ENCODE data around the gene DONSON. TPM values are rescaled to one million over a fixed set of nuclear protein-coding genes. Genes with fewer than 3 reads are reported as not detected.

DONSON gene
- total RNA-seq, 4 donors from 2014 or later: 6.2 to 14.4 (median 7.0) TPM

DNA sequence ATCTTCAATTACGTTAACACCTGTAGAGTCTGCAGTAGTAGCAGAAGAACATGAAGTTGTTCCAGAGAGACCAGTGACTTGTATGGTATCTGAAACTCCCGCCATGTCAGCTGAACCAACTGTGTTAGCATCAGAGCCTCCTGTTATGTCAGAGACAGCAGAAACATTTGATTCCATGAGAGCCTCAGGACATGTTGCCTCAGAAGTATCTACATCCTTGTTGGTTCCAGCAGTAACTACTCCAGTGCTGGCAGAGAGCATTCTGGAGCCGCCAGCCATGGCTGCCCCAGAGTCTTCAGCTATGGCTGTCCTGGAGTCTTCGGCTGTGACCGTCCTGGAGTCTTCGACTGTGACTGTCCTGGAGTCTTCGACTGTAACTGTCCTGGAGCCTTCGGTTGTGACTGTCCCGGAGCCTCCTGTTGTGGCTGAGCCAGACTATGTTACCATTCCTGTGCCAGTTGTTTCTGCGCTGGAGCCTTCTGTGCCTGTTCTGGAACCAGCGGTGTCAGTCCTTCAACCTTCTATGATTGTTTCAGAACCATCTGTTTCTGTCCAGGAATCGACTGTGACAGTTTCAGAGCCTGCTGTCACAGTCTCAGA is 35.4 kb downstream of the DONSON start:
- intact Hi-C loops (cut with DNase I; ENCODE audit: low total_unique reads): no loop called here
- WGBS, 2 donors: 97 to 98% methylated on average over 11 to 12 of the region's 12 CpGs
- no peak for TF ChIP-seq CTCF (IDR thresholded peaks at IDR 0.05)
- TF ChIP-seq POLR2A (IDR thresholded peaks at IDR 0.05): no peak
- H3K4me3 ChIP-seq (ENCODE audit: low read depth, poor library complexity, severe bottlenecking): no peak overlapping the region
- no peak for DNase-seq (ENCODE audit: low spot score in 2 of 2)

GRCh38 chr21:33552093-33552998 is 36.1 kb downstream of the DONSON start:
- WGBS, 2 donors: 97 to 99% methylated on average over 24 of the region's 24 CpGs
- intact Hi-C loops (cut with DNase I; ENCODE audit: low total_unique reads): no loop called here
- no peak for DNase-seq (ENCODE audit: low spot score in 2 of 2)
- TF ChIP-seq CTCF (IDR thresholded peaks at IDR 0.05): no peak
- no peak for TF ChIP-seq POLR2A (IDR thresholded peaks at IDR 0.05)
- no peak overlapping the region for H3K4me3 ChIP-seq (ENCODE audit: low read depth, poor library complexity, severe bottlenecking)

DNA sequence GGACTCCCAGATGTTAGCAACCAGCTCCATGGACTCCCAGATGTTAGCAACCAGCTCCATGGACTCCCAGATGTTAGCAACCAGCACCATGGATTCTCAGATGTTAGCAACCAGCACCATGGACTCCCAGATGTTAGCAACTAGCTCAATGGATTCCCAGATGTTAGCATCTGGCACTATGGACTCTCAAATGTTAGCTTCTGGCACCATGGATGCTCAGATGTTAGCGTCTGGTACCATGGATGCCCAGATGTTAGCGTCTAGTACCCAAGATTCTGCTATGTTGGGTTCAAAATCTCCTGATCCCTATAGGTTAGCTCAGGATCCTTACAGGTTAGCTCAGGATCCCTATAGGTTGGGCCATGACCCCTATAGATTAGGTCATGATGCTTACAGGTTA is 36.8 kb downstream of the DONSON start:
- intact Hi-C loops (cut with DNase I; ENCODE audit: low total_unique reads): no loop called here
- H3K4me3 ChIP-seq (ENCODE audit: low read depth, poor library complexity, severe bottlenecking): no peak overlapping the region
- TF ChIP-seq POLR2A (IDR thresholded peaks at IDR 0.05) (no peak), CTCF (IDR thresholded peaks at IDR 0.05) (no peak)
- no peak for DNase-seq (ENCODE audit: low spot score in 2 of 2)
- 95 to 100% methylated on average over 1 to 2 of the region's 2 CpGs for WGBS, 2 donors

- WGBS, 2 donors: 95 to 97% methylated on average over 21 to 23 of the region's 23 CpGs
- intact Hi-C loops (cut with DNase I; ENCODE audit: low total_unique reads): no loop called here
- TF ChIP-seq POLR2A (IDR thresholded peaks at IDR 0.05) (no peak), CTCF (IDR thresholded peaks at IDR 0.05) (no peak)
- H3K4me3 ChIP-seq (ENCODE audit: low read depth, poor library complexity, severe bottlenecking): no peak overlapping the region
- DNase-seq (ENCODE audit: low spot score in 2 of 2): no peak
Measured at GRCh38 chr21:33550772-33551660, 37.5 kb downstream of the DONSON start.

DNA sequence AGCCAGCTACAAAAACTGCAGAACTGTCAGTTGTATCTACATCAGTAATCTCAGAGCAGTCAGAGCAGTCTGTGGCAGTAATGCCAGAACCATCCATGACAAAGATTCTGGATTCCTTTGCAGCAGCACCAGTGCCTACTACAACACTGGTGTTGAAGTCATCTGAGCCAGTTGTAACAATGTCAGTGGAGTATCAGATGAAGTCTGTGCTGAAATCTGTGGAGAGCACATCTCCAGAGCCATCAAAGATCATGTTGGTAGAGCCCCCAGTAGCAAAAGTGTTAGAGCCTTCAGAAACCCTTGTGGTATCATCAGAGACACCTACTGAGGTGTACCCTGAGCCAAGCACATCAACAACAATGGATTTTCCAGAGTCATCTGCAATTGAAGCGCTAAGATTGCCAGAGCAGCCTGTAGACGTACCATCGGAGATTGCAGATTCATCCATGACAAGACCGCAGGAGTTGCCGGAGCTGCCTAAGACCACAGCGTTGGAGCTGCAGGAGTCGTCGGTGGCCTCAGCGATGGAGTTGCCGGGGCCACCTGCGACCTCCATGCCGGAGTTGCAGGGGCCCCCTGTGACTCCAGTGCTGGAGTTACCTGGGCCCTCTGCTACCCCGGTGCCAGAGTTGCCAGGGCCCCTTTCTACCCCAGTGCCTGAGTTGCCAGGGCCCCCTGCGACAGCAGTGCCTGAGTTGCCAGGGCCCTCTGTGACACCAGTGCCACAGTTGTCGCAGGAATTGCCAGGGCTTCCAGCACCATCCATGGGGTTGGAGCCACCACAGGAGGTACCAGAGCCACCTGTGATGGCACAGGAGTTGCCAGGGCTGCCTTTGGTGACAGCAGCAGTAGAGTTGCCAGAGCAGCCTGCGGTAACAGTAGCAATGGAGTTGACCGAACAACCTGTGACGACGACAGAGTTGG is 38.4 kb downstream of the DONSON start:
- 98 to 99% methylated on average over 15 to 19 of the region's 19 CpGs for WGBS, 2 donors
- TF ChIP-seq CTCF (IDR thresholded peaks at IDR 0.05) (no peak), POLR2A (IDR thresholded peaks at IDR 0.05) (no peak)
- intact Hi-C loops (cut with DNase I; ENCODE audit: low total_unique reads): no loop called here
- peak in 1 of 2 donors; percentile 74 for DNase-seq (ENCODE audit: low spot score in 2 of 2)
- no peak overlapping the region for H3K4me3 ChIP-seq (ENCODE audit: low read depth, poor library complexity, severe bottlenecking)

Data from lower leg skin (tissue), 4 donors.